Muscle layer of duodenum (tissue), 2 donors: Measurements from ENCODE around the gene IQGAP3.

Experiments
- H3K27ac ChIP-seq: one replicate; pipeline ENCODE4 v1.7.0; 2013; ENCODE audit warnings: mild to moderate bottlenecking, low read length
- H3K27me3 ChIP-seq: one replicate; pipeline ENCODE4 v1.7.0; 2013; ENCODE audit warnings: low read depth, mild to moderate bottlenecking, control low read depth, low read length
- H3K36me3 ChIP-seq, 2 donors: one replicate each; pipeline ENCODE4 v1.7.0; 2013; ENCODE audit warnings: low read length in 2 of 2, control low read depth in 1 of 2, mild to moderate bottlenecking in 1 of 2; ENCODE audit not compliant: insufficient read depth in 2 of 2, control insufficient read depth in 1 of 2
- H3K4me1 ChIP-seq, 2 donors: one replicate each; pipeline ENCODE4 v1.7.0; 2013; ENCODE audit warnings: low read length in 2 of 2, mild to moderate bottlenecking in 2 of 2, control low read depth in 1 of 2, moderate library complexity in 1 of 2; ENCODE audit not compliant: insufficient read depth in 2 of 2, control insufficient read depth in 1 of 2
- H3K4me3 ChIP-seq, 2 donors: one replicate each; pipeline ENCODE4 v1.7.0; 2013; ENCODE audit warnings: low read length in 2 of 2, low read depth in 1 of 2, mild to moderate bottlenecking in 1 of 2
- H3K9me3 ChIP-seq, 2 donors: one replicate each; pipeline ENCODE4 v1.7.0; 2013; ENCODE audit warnings: low read length in 2 of 2, control low read depth in 1 of 2, mild to moderate bottlenecking in 1 of 2; ENCODE audit not compliant: control insufficient read depth in 1 of 2
- donor health status: healthy.

Gene IQGAP3

DNA sequence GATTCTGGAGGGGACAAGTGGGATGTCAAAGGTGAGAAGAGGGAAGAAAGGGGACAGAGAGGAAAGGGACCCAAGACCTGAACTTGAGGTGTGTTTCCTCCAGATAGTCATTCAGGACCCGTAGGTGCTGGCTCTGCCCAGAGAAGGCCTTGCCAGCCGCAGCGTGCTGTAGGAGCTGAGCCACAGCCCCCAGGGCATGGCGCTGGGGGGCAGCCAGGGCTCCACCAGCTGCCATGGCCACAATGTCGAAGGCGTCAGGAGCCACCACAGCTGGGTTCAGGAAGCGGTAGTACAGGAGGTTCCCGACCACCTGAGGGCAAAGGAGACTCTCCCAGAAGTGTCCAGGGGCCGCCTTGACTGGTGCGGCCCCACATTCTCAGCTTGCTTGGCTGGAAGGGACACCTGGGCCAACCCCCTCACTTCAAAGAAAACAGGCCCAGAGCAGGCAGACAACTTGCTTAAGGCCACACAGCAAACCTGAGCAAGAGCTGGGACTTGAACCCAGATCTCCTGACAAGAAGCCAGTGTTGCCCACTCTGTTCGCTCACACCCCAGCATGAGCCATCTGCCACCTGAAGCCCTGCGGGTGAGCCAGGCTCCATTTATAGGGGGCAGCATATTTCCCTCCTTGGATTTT, 37.8 kb downstream of the IQGAP3 start:
- no peaks in the 10 kb centered on the region for H3K4me1 ChIP-seq
- no peaks in the 10 kb centered on the region for H3K36me3 ChIP-seq
- H3K27ac ChIP-seq, result no peak overlapping the region
- H3K27me3 ChIP-seq, result no peaks in the 10 kb centered on the region
- no peak overlapping the region for H3K4me3 ChIP-seq
- no peaks in the 10 kb centered on the region for H3K9me3 ChIP-seq

DNA sequence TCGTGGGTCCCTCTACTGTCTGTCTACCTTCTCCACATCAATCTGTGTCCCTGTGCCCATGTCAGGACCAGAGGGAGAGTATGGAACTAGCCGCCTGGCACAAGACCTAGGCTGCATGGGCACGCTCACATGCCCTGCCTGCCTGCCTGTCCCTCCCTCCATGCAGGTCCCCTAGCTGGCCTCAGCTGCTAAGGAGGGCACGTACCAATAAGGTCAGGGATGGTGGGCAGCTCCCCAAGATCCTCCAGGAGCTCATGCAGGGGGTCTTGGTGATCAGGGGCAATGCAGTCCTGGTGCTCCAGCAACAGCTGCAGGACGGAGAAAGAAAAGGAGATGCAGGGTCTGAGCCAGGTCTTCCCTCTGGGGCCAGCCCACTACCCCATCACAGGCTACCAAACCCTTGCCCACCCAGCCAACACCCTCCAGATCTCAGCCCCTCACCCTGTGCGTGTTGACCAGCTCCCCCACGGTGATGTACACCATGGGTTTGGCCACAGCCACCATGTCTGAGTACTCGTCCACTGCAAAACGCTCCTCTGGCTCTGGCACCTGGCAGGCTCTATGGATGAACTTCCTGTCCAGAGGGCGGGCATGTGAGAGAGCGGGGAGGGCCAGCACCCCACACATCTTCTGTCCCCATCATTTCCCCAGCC, 38.7 kb downstream of the IQGAP3 start:
- no peaks in the 10 kb centered on the region for H3K27me3 ChIP-seq
- H3K9me3 ChIP-seq, result no peaks in the 10 kb centered on the region
- no peak overlapping the region for H3K27ac ChIP-seq
- no peaks in the 10 kb centered on the region for H3K4me1 ChIP-seq
- no peaks in the 10 kb centered on the region for H3K36me3 ChIP-seq
- no peak overlapping the region for H3K4me3 ChIP-seq

DNA sequence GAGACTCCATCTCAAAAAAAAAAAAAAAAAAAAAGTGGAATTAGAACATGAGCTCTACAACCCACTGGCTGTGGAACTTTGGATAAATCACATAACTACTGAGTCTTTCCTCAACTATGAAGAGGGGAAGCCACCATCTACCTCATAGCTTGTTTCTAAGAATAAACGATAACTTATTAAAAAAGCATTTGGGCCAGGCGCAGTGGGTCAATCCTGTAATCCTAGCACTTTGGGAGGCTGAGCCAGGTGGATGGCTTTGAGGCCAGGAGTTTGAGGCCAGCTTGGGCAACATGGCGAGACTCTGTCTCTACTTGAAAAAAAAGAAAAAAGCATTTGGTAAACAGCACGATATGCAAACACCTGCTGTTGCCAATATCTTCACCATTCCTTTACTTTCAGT, 40.0 kb downstream of the IQGAP3 start:
- H3K4me3 ChIP-seq, result no peak overlapping the region
- no peaks in the 10 kb centered on the region for H3K36me3 ChIP-seq
- no peaks in the 10 kb centered on the region for H3K9me3 ChIP-seq
- no peak overlapping the region for H3K27ac ChIP-seq
- no peaks in the 10 kb centered on the region for H3K4me1 ChIP-seq
- H3K27me3 ChIP-seq, result no peaks in the 10 kb centered on the region

DNA sequence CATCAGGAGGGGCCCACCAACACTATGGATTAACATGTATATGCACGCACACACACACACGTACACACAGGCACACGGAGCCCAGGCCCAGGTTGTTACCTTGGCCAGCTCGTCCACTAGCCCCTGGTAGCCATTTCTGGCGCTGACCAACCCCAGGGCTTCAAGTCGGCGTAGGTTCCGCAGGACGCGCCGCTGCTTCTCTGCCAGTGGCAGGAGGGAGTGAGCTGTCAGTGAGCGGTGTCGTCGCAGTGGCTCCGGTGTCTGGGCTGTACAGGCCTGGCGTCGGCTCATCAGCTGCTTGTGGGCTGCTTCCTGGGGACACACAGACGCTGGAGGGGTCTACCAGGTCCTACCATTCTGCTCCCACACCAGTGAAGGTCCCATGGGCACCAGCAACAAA, 42.4 kb downstream of the IQGAP3 start:
- Histone ChIP-seq H3K36me3 (no peaks in the 10 kb centered on the region), H3K9me3 (no peaks in the 10 kb centered on the region), H3K27ac (no peak overlapping the region), H3K27me3 (no peaks in the 10 kb centered on the region), H3K4me1 (peaks cover 0 to 7% of the 10 kb centered on the region in 2 donors), H3K4me3 (no peak overlapping the region)

DNA sequence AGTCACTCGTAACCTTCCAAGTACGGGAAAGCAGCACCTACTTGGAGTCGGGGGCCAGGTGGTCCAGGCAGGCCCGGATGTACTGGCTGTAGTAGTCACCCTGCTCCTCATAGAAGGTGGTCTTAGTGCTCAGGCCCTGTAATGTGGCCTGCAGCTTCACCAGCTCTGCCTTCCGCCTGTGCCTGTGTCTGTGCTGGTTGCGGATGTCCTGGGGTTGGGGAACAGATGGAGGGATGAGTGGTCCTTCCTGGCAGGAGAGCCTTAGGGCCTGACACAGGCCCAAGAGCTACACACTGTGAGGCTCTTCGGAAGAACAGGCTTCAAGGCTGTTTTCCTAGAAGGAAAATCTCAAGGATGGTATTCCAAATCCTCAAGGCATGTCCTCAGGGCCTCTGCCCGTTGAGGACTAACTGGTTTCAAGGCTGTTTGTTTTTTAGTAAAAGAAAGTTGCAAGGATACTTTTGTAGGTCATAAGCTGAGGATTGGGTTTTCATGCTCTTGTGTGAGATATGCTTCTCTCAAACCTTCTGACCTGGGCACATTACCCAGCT, 43.4 kb downstream of the IQGAP3 start:
- Histone ChIP-seq H3K4me1 (peaks cover 0 to 10% of the 10 kb centered on the region in 2 donors), H3K4me3 (no peak overlapping the region), H3K27ac (no peak overlapping the region), H3K36me3 (no peaks in the 10 kb centered on the region), H3K27me3 (no peaks in the 10 kb centered on the region), H3K9me3 (no peaks in the 10 kb centered on the region)

DNA sequence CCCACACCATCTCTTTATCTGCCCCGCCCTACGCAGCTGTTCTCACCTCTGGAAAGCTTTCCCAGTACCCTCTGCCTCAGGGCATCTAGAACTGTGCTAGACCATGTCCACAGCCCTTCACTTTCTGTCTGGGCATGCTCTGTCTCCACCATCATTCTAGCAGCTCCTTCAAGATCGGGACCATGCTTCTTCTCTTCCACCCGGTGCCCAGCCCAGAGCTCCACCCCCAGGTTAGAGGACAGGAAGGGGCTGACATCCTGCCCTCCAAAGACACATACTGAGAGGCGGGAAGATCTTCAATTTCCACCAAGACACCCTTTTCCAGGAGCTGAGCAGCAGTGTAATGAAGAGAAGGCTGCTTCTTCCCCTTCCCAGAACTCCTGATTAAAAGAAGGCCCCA, 44.1 kb downstream of the IQGAP3 start:
- no peaks in the 10 kb centered on the region for H3K36me3 ChIP-seq
- no peaks in the 10 kb centered on the region for H3K9me3 ChIP-seq
- no peak overlapping the region for H3K27ac ChIP-seq
- H3K4me3 ChIP-seq, result no peak overlapping the region
- H3K27me3 ChIP-seq, result no peaks in the 10 kb centered on the region
- peaks cover 0 to 10% of the 10 kb centered on the region in 2 donors for H3K4me1 ChIP-seq

DNA sequence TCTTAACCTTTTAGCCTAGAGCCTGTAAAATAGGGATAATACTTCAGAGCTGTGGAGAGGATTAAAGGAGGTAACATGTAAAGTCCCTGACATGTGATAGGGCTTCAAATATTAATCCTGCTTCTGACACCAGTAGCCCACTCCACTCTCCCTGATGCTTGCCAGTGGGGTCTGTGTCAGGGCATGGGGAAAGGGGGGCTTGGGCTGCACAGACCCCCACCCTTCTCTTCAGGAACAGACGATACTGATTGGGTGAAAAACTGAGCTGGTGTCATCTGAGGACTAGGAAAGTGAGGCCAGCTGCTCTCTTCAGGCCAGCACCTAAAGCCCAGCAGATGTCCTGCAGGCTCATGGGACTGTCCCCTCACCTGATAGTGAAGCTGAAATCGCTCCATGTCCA, 44.8 kb downstream of the IQGAP3 start:
- H3K4me3 ChIP-seq, result no peak overlapping the region
- H3K9me3 ChIP-seq, result no peaks in the 10 kb centered on the region
- no peaks in the 10 kb centered on the region for H3K36me3 ChIP-seq
- no peaks in the 10 kb centered on the region for H3K27me3 ChIP-seq
- no peak overlapping the region for H3K27ac ChIP-seq
- H3K4me1 ChIP-seq, result peaks cover 0 to 10% of the 10 kb centered on the region in 2 donors

DNA sequence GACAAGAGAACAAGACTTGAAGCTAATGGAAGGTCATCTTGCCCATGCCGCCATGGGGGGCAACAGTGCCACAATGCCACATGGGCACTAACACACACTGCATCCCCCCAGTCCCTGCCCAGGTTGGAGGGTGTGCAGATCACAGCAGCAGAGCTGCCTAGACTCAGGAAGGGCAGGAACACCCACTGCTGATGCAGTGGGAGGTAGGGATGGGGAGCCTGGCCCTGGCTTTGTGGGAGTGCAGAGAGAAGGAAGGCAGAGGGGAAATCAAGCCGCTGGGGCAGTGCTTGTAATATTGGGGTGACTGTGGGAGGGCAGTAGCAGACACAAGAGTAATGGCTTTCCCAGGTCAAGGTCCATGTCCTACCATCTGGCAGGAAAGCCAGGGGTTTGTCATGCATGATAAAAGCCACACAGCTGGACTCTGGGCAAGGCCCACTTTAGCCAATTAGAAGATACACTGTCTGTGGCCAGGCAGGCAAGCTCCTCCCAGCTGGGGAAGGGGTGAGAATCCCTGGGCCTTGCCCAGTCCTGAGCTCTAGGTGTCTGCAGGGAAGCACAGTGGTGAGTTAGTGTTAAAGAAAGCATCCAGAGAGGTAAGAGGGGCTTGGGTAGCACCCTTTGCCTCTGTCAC, 46.4 kb downstream of the IQGAP3 start:
- no peaks in the 10 kb centered on the region for H3K36me3 ChIP-seq
- no peak overlapping the region for H3K27ac ChIP-seq
- H3K9me3 ChIP-seq, result no peaks in the 10 kb centered on the region
- peaks cover 0 to 10% of the 10 kb centered on the region in 2 donors for H3K4me1 ChIP-seq
- H3K4me3 ChIP-seq, result no peak overlapping the region
- no peaks in the 10 kb centered on the region for H3K27me3 ChIP-seq

DNA sequence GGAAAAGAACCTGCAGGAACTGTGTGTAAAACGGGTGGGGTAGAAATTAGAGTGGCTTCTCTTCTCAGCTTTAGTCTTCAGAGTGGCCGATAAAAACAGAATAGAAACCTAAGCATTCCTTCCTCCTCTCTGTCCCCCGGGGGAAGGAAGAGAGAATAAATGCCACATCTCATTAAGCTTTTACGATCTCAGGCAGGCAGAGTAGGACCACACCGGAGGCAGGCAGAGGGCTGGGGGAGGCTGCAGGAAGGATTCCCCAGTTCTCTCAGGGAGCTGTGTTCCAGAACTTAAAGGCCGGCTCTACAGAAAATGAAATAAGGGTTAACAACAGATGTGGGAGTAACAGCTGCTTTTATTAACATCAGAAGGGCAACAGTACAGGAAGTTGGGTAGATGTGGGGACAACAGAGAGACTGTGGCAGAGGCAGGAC, 47.3 kb downstream of the IQGAP3 start:
- peak overlapping the region; percentile 6 for H3K27ac ChIP-seq
- H3K4me1 ChIP-seq, result peaks cover 0 to 10% of the 10 kb centered on the region in 2 donors
- H3K9me3 ChIP-seq, result no peaks in the 10 kb centered on the region
- H3K36me3 ChIP-seq, result no peaks in the 10 kb centered on the region
- no peak overlapping the region for H3K4me3 ChIP-seq
- no peaks in the 10 kb centered on the region for H3K27me3 ChIP-seq

DNA sequence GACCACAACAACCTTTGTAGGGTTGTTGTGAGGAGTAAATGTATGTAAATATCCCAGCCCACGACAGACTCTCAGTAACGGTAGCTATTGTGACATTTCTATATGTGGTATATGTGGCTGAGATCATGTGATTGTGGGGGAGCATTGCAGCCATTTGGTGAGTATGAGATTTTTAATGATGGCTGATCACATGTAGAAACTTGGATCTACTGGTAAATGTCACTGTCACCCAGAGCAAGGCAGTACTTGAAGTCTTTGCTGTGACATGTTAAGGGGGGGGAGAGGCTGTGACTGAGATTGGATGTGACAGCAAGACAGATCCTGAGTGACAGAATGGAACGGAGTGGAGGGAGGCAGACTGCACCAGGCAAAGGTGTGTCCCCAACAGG, 47.9 kb downstream of the IQGAP3 start:
- Histone ChIP-seq H3K36me3 (no peaks in the 10 kb centered on the region), H3K4me3 (no peak overlapping the region), H3K27ac (no peak overlapping the region), H3K27me3 (no peaks in the 10 kb centered on the region), H3K4me1 (peaks cover 0 to 10% of the 10 kb centered on the region in 2 donors), H3K9me3 (no peaks in the 10 kb centered on the region)

DNA sequence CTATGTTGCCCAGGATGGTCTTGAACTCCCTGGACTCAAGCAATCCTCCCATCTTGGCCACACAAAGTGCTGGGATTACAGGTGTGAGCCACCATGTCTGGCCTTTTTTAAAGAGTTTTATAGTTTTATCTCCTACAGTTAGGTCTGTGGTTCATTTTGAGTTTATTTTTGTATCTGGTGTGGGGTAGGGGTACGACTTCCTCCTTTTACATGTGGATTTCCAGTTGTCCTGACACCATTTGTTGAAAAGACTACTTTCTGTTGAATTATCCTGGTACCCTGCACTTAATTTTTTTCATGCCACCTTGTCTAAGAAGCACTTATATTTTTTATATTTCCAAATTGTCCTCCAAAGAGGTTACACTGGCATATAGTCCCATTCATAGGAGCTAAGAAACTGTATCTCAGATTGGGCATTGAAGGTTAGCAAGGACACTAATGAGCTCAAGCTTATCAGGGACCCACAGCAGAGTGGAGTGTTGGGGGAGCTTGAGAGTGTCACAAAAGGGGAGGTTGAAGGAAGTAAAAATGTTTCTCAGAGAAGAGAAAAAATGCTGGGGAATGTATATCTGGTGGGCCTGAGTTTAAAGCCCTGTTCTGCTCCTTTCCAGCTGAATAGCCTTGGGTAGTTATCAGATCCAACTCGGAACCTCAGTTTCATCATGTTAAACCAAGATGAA, 48.4 kb downstream of the IQGAP3 start:
- Histone ChIP-seq H3K36me3 (no peaks in the 10 kb centered on the region), H3K27me3 (no peaks in the 10 kb centered on the region), H3K9me3 (no peaks in the 10 kb centered on the region), H3K4me3 (no peak overlapping the region), H3K4me1 (peaks cover 0 to 10% of the 10 kb centered on the region in 2 donors), H3K27ac (no peak overlapping the region)
